GM23248 (cell line): Measurements from ENCODE around the gene MTUS2.

Experiments
- EZH2 ChIP-seq: fragments of 200-600 bp; sonication (generic); IDR thresholded peaks from 2 replicates; pipeline ENCODE4 v1.6.1; 2018; ENCODE audit warnings: antibody characterized with exemption, mild to moderate bottlenecking; ENCODE audit not compliant: insufficient read depth, poor library complexity, severe bottlenecking
- EZH2phosphoT487 ChIP-seq: fragments of 200-600 bp; sonication (generic); IDR thresholded peaks from 2 replicates; pipeline ENCODE4 v1.6.1; 2018; ENCODE audit warnings: antibody characterized with exemption, moderate library complexity, mild to moderate bottlenecking, low read depth; ENCODE audit not compliant: insufficient read depth

GRCh38 chr13:29310806-29311205 lies 490.7 kb downstream of the MTUS2 start:
- TF ChIP-seq EZH2, result no peak
- TF ChIP-seq EZH2phosphoT487, result no peak
